HEK293T (cell line): Measurements from ENCODE around the gene PDS5B.
A peak's percentile ranks its signal among the peaks of the same experiment; 100 is the strongest.

Experiments used
- CTCF ChIA-PET: fragments of 350-600 bp; formaldehyde crosslinking; extraction: SDS; loops from one replicate; lab custom pipeline; 2021; ENCODE audit warnings: antibody characterized with exemption, inconsistent platforms; lab: Yijun Ruan, JAX
- POLR2A ChIA-PET: fragments of 350-600 bp; formaldehyde crosslinking; extraction: SDS; loops from one replicate; lab custom pipeline; 2020; ENCODE audit warnings: antibody characterized with exemption, inconsistent platforms; lab: Yijun Ruan, JAX
- DNase-seq: peaks from one replicate; pipeline ENCODE4 v3.0.0; 2012; ENCODE audit warnings: mixed read lengths; ENCODE audit errors: extremely low spot score
- ARNT ChIP-seq: fragments of 450-650 bp; IDR thresholded peaks from 2 replicates; pipeline ENCODE4 v1.6.1; 2017; ENCODE audit warnings: mild to moderate bottlenecking
- BHLHE40 ChIP-seq: fragments of 450-650 bp; IDR thresholded peaks from 2 replicates; pipeline ENCODE4 v1.6.1; 2016; ENCODE audit warnings: mild to moderate bottlenecking, moderate library complexity, borderline replicate concordance
- CTBP1 ChIP-seq: fragments of 450-650 bp; IDR thresholded peaks from 2 replicates; pipeline ENCODE4 v1.6.1; 2016; ENCODE audit warnings: borderline replicate concordance
- ELF4 ChIP-seq: fragments of 450-650 bp; IDR thresholded peaks from 2 replicates; pipeline ENCODE4 v1.6.1; 2017; ENCODE audit warnings: antibody characterized with exemption
- FOXA1 ChIP-seq: fragments of 450-650 bp; IDR thresholded peaks from 2 replicates; pipeline ENCODE4 v1.6.1; 2016; ENCODE audit warnings: mild to moderate bottlenecking
- FOXK2 ChIP-seq: fragments of 450-650 bp; IDR thresholded peaks from 2 replicates; pipeline ENCODE4 v1.6.1; 2016; ENCODE audit warnings: mild to moderate bottlenecking
- FOXM1 ChIP-seq: fragments of 450-650 bp; IDR thresholded peaks from 2 replicates; pipeline ENCODE4 v1.6.1; 2017; ENCODE audit warnings: mild to moderate bottlenecking, borderline replicate concordance
- HDGF ChIP-seq: fragments of 450-650 bp; IDR thresholded peaks from 2 replicates; pipeline ENCODE4 v1.6.1; 2017; ENCODE audit warnings: antibody characterized with exemption, borderline replicate concordance
- L3MBTL2 ChIP-seq: fragments of 450-650 bp; conservative IDR thresholded peaks from 2 replicates; pipeline ENCODE4 v1.6.1; 2016; ENCODE audit warnings: mild to moderate bottlenecking
- LEF1 ChIP-seq: fragments of 450-650 bp; IDR thresholded peaks from 2 replicates; pipeline ENCODE4 v1.6.1; 2017; ENCODE audit warnings: mild to moderate bottlenecking, borderline replicate concordance
- NFRKB ChIP-seq: fragments of 450-650 bp; IDR thresholded peaks from 2 replicates; pipeline ENCODE4 v1.6.1; 2016; ENCODE audit warnings: mild to moderate bottlenecking, moderate library complexity
- SP1 ChIP-seq: fragments of 450-650 bp; IDR thresholded peaks from 2 replicates; pipeline ENCODE4 v1.6.1; 2017
- SUZ12 ChIP-seq: fragments of 450-650 bp; IDR thresholded peaks from 2 replicates; pipeline ENCODE4 v1.6.1; 2016; ENCODE audit warnings: mild to moderate bottlenecking
- TARDBP ChIP-seq: fragments of 450-650 bp; IDR thresholded peaks from 2 replicates; pipeline ENCODE4 v1.6.1; 2016
- ZNF384 ChIP-seq: fragments of 450-650 bp; IDR thresholded peaks from 2 replicates; pipeline ENCODE4 v1.6.1; 2016
- TF ChIP-seq, protein P1 (sequence below): fragments of 450-650 bp; IDR thresholded peaks from 2 replicates; pipeline ENCODE4 v1.6.1; 2016

The PDS5B gene

DNA sequence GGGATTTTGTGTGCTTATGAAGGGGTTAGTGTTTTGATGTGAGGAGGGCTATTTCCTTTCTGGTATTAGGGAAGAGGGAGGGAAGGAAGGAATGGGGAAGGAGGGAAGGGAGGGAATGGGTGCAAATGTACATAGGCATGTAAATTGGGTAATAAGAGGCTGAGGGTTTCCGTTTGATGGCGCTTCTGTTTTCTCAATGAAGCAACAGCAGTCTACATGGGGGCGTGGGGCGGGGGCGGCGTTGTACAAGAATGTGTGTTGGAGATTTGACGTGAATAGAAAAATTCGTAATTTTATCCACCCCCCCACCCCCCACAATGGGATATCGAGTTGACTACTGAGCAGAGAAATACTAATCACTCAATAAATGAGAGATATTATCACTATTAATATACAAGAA lies 52.5 kb downstream of the PDS5B start:
- TF ChIP-seq ZNF384: no peak
- TF ChIP-seq NFRKB: no peak
- TF ChIP-seq HDGF: no peak
- no peak for TF ChIP-seq LEF1
- TF ChIP-seq FOXK2: no peak
- TF ChIP-seq ARNT: no peak
- TF ChIP-seq L3MBTL2: no peak
- no peak for TF ChIP-seq SP1
- TF ChIP-seq FOXA1: no peak
- TF ChIP-seq FOXM1: no peak
- TF ChIP-seq ELF4: no peak
- ChIA-PET CTCF (no interaction called here), POLR2A (no interaction called here)
- no peak for DNase-seq

DNA sequence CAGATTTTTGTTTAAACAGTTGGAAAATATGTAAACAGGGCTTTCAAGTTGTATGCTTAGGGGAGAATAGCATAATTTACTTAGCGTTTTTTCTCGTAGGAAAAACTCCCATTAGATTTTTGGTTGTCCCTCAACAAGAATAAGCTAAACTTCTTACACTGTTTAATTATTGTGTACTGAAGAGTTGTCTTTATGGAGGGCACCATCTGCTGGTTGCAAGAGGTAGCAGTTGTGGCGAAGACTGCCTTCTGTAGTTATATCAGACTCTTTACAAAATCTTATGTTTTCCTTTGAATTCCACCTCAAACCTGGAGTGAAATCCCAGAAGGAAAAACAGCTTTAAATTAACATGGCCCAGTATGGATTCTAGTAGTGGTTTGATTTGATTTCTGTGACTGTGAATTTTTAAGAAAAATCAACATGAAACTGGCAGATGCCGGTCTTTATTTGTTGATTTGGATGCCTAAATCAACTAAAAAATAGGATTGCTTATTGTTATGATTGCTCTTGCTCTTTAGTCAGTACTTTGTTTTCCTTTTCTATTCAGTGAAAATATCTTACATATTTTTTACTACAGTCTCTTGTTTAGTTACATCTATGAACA lies 53.4 kb downstream of the PDS5B start:
- ChIA-PET CTCF (interaction anchor here (0.6 to 1.2 kb wide), 6 partner anchors 12 to 54 kb away, joined by 3 to 8 read pairs (median 4); no protein-coding TSS in a partner anchor), POLR2A (interaction anchor here (0.8 to 1.0 kb wide), 2 partner anchors 52 to 54 kb away, joined by 3 read pairs; partner anchors contain the start of gene PDS5B)
- no peak for TF ChIP-seq HDGF
- TF ChIP-seq L3MBTL2: no peak
- TF ChIP-seq SP1: no peak
- TF ChIP-seq, protein P1, sequence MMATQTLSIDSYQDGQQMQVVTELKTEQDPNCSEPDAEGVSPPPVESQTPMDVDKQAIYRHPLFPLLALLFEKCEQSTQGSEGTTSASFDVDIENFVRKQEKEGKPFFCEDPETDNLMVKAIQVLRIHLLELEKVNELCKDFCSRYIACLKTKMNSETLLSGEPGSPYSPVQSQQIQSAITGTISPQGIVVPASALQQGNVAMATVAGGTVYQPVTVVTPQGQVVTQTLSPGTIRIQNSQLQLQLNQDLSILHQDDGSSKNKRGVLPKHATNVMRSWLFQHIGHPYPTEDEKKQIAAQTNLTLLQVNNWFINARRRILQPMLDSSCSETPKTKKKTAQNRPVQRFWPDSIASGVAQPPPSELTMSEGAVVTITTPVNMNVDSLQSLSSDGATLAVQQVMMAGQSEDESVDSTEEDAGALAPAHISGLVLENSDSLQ: no peak
- no peak for TF ChIP-seq FOXA1
- TF ChIP-seq SUZ12: no peak
- TF ChIP-seq LEF1: no peak
- TF ChIP-seq CTBP1: no peak
- no peak for TF ChIP-seq ARNT
- no peak for TF ChIP-seq BHLHE40
- TF ChIP-seq FOXM1: no peak
- no peak for TF ChIP-seq NFRKB
- no peak for TF ChIP-seq FOXK2
- TF ChIP-seq ZNF384: no peak
- TF ChIP-seq ELF4: no peak
- no peak for TF ChIP-seq TARDBP
- DNase-seq: peak; percentile 44

DNA sequence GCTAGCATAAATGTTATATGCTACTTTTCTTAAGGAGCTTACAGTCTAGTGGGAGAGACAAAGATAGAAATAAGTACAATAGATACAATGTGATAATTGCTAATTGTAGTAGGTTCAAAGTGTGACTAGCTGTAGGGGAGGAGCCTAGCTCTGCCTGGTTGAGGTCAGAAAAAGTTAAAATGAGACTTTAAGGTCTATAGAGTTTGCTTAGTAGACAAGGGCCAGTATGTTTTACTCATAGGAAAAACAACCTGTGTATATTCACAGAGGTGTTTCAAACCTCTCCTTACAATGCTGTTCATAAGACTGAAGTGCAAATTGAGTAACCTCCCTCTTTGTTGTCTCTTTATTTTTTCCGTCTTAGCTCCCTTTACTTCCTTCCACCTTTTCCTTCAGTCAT lies 56.1 kb downstream of the PDS5B start:
- ChIA-PET CTCF (interaction anchor here (0.5 kb wide), 1 partner anchor 737 kb away, joined by 3 read pairs; no protein-coding TSS in a partner anchor), POLR2A (interaction anchor here (1.0 to 1.5 kb wide), 2 partner anchors 55 to 56 kb away, joined by 3 to 4 read pairs; partner anchors contain the start of gene PDS5B)
- DNase-seq: no peak
- no peak for TF ChIP-seq HDGF
- no peak for TF ChIP-seq NFRKB
- TF ChIP-seq SUZ12: no peak
- TF ChIP-seq FOXA1: no peak
- no peak for TF ChIP-seq TARDBP
- no peak for TF ChIP-seq ELF4
- no peak for TF ChIP-seq L3MBTL2
- no peak for TF ChIP-seq ARNT
- TF ChIP-seq SP1: no peak

DNA sequence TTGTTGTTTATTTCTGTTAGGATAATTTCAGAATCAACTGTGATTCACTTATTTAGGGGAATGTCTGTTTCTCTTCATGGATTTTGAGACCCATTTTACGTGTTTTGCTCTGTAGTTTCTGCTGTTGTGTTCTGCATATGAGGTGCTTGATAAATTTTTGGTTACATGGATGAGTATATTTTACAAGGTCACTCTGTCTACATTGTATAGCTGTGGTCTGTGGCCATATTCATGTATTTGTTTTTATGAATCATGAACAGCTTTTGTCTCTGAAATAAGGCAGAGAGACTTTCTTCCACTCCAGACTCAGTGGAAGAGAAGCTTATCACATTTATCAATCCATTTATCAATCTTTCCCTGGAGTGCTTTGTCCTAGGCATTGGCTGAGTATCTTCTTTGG lies 56.6 kb downstream of the PDS5B start:
- no peak for DNase-seq
- ChIA-PET POLR2A (interaction anchor here (1.5 kb wide), 1 partner anchor 57 kb away, joined by 3 read pairs; the partner anchor contains the start of gene PDS5B), CTCF (interaction anchor here (0.5 kb wide), 1 partner anchor 738 kb away, joined by 3 read pairs; no protein-coding TSS in a partner anchor)
- TF ChIP-seq LEF1 (no peak), NFRKB (no peak), ARNT (no peak), CTBP1 (no peak), L3MBTL2 (no peak), ZNF384 (no peak), SP1 (no peak), SUZ12 (no peak)
- TF ChIP-seq, protein P1: no peak

DNA sequence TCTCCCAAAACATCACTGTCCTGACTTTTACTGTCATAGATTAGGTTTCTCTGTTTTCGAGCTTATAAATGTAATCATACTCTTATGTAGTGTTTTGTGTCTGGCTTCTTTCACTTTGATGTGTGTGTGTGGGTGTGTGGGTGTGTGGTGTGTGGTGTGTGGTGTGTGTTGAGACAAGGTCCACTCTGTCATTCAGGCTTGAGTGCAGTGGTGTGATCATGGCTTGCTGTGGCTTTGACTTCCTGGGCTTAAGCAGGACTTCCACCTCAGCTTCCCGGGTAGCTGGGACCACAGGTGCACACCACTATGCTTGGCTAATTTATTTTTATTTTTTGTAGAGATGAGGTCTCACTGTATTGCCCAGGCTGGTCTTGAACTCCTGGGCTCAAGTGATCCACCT lies 59.6 kb downstream of the PDS5B start:
- no peak for DNase-seq
- CTCF ChIA-PET: interaction anchor here (0.7 to 1.6 kb wide), 2 partner anchors 58 to 60 kb away, joined by 3 to 5 read pairs; no protein-coding TSS in a partner anchor
- POLR2A ChIA-PET: no interaction called here
- TF ChIP-seq CTBP1 (no peak), L3MBTL2 (no peak), ELF4 (no peak), HDGF (no peak)

DNA sequence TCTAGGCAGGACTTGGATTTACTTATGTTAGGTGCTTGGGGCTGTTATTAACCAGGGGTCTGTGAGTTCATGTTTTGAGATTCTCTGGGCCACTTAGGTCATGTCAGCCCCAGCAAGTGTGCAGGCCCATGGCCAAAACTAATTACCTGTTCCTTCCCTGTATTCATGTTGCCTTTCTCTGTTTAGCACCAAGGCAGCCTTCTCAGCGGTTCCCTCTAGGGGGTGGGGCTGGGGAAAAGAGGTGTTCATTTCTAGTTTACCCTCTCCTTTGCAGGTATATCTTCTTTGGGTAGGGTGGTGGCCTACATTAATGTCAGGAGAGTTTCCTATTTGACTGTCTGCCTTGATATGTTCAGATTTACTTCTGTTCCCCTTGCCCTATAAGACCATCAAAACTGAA lies 61.7 kb downstream of the PDS5B start:
- ChIA-PET CTCF (no interaction called here), POLR2A (no interaction called here)
- no peak for DNase-seq
- TF ChIP-seq HDGF (no peak), ELF4 (no peak)

DNA sequence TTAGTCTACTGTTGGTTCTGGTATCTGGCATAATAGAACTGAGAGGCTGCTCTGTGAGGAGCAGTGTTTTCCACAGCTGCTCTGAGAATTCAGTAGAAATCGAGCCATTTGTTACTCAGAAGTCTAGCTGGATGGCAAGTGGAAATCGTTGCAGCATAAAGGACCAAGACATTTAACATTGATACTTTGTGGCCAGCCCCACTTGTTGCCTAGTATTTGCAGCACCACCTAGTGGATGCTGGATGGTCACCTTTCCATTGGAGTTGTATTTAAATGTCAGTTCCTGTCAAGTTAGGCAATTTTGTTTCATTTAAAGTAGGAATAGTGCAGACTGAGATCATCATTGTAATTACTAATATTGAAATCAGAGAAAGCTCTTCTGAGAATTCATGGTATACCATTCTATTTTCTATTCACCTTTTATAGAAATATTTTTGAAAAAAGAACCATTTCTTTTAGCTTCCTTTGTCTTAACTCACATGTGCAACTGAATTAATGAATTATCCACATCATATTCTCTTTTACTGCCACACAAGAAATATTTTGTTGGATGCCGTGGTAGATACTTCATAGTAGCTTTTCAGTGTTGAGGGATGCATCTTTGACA lies 64.6 kb downstream of the PDS5B start:
- DNase-seq: peak; percentile 59
- ChIA-PET CTCF (interaction anchor here (0.6 to 1.7 kb wide), 9 partner anchors 10 to 609 kb away, joined by 3 to 8 read pairs (median 4); partner anchors contain the start of gene PDS5B), POLR2A (interaction anchor here (1.2 kb wide), 1 partner anchor 64 kb away, joined by 5 read pairs; no protein-coding TSS in a partner anchor)
- TF ChIP-seq, protein P1: peak; percentile 30; the same call in 1 of the 2 replicates
- TF ChIP-seq FOXA1 (no peak), ARNT (no peak), ELF4 (no peak)
